IgD-negative memory B cell (primary cell): ENCODE data around the gene P2RX3. TPM values are rescaled to one million over a fixed set of nuclear protein-coding genes. Genes with fewer than 3 reads are reported as not detected.

Experiments
- H3K27ac Mint-ChIP-seq, 3 donors: one replicate each; pipeline ENCODE4 v1.8.0; 2020 to 2022; ENCODE audit warnings: mild to moderate bottlenecking in 3 of 3, mixed read lengths in 3 of 3, moderate library complexity in 1 of 3
- H3K27me3 Mint-ChIP-seq: one replicate; pipeline ENCODE4 v1.8.0; 2021; ENCODE audit warnings: mixed read lengths
- H3K36me3 Mint-ChIP-seq: one replicate; pipeline ENCODE4 v1.8.0; 2020; ENCODE audit warnings: mild to moderate bottlenecking, mixed read lengths
- H3K4me1 Mint-ChIP-seq, 3 donors: one replicate each; pipeline ENCODE4 v1.8.0; 2020 to 2022; ENCODE audit warnings: mixed read lengths in 3 of 3, mild to moderate bottlenecking in 1 of 3
- H3K4me3 Mint-ChIP-seq, 4 donors: one replicate each; pipeline ENCODE4 v1.8.0; 2020 to 2022; ENCODE audit warnings: mild to moderate bottlenecking in 4 of 4, mixed read lengths in 4 of 4, moderate library complexity in 3 of 4
- H3K9me3 Mint-ChIP-seq, 3 donors: one replicate each; pipeline ENCODE4 v1.8.0; 2020 to 2021; ENCODE audit warnings: mixed read lengths in 3 of 3, mild to moderate bottlenecking in 1 of 3
- polyA plus RNA-seq: library from polyadenylated mRNA; unstranded; fragments of 300-500 nt; fragmentation: Illumina TruSeq; gene quantifications from one replicate; pipeline ENCODE4 v1.2.3, GENCODE V29; 2021

P2RX3 gene
- polyA plus RNA-seq, 1 donor from 2014 or later: not detected

- Mint-ChIP-seq H3K4me3 (peak overlapping the region in 1 of 4 donors; percentile 34), H3K27ac (no peak overlapping the region)
Measured at GRCh38 chr11:57345555-57346211, 7.5 kb downstream of the P2RX3 start.

GRCh38 chr11:57347336-57347735, 9.2 kb downstream of the P2RX3 start:
- Mint-ChIP-seq H3K4me3 (no peak overlapping the region), H3K27me3 (peaks cover 6% of the 10 kb centered on the region), H3K9me3 (peaks cover 0 to 6% (median 2%) of the 10 kb centered on the region in 3 donors), H3K4me1 (peaks cover 2 to 7% (median 4%) of the 10 kb centered on the region in 3 donors), H3K36me3 (no peaks in the 10 kb centered on the region), H3K27ac (no peak overlapping the region)

More at GRCh38 chr11:57345555-57346211, 7.5 kb downstream of the P2RX3 start:
- Mint-ChIP-seq H3K27me3 (peaks cover 7% of the 10 kb centered on the region), H3K9me3 (no peaks in the 10 kb centered on the region), H3K4me1 (peaks cover 2 to 7% (median 4%) of the 10 kb centered on the region in 3 donors), H3K36me3 (no peaks in the 10 kb centered on the region)

DNA sequence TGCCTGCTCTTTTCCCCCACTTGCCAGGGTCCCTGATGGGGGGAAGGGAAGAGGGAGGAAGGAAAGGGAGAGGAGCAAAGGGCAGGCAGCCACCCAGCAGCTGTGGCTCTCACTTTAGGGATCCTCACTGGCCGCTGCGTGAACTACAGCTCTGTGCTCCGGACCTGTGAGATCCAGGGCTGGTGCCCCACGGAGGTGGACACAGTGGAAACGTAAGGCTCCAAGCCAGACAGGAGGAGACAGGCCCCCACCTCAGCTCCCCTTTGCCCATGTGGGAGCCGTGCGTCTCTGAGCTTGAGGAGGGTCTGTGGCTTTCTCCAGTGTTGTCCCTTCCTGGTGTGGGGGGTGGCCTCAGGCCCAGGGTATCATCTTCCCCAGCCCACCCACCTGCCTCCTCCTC, 9.9 kb downstream of the P2RX3 start:
- no peak overlapping the region for H3K27ac Mint-ChIP-seq

DNA sequence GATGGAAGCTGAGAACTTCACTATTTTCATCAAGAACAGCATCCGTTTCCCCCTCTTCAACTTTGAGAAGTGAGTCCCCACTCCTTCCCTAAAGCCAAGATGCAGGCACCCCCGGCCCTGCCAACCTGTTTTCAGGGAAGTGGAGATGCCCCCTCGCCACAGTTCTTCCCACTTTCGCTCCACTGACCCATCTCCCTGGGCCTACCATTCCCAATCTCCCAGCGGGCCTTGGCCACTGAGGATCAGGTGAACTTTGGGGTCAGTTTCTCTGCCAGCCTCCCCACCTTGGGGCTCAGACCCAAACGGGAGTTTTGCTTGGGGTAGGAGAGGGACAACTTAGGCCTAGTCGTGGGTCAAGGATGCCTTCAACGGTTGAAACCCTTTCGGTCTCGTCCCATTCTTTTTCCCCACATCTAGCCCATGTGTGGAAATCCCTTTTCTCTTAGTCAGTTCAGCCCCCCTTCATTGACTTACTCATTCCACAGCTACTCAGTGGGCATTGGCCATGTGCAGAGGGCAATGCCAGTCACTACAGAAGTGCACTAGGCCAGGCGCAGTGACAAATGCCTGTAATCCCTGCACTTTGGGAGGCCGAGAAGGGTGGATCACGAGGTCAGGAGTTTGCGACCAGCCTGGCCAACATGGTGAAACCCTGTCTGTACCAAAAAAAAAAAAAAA, 10.6 kb downstream of the P2RX3 start:
- Mint-ChIP-seq H3K4me1 (peaks cover 2 to 7% (median 4%) of the 10 kb centered on the region in 3 donors), H3K27me3 (peaks cover 6% of the 10 kb centered on the region), H3K9me3 (peaks cover 0 to 6% (median 2%) of the 10 kb centered on the region in 3 donors), H3K36me3 (no peaks in the 10 kb centered on the region), H3K27ac (no peak overlapping the region), H3K4me3 (no peak overlapping the region)

More for the DNA sequence above, 9.9 kb downstream of the P2RX3 start:
- peaks cover 2 to 7% (median 4%) of the 10 kb centered on the region in 3 donors for H3K4me1 Mint-ChIP-seq
- no peak overlapping the region for H3K4me3 Mint-ChIP-seq
- peaks cover 0 to 6% (median 2%) of the 10 kb centered on the region in 3 donors for H3K9me3 Mint-ChIP-seq
- H3K36me3 Mint-ChIP-seq: no peaks in the 10 kb centered on the region
- H3K27me3 Mint-ChIP-seq: peaks cover 6% of the 10 kb centered on the region

DNA sequence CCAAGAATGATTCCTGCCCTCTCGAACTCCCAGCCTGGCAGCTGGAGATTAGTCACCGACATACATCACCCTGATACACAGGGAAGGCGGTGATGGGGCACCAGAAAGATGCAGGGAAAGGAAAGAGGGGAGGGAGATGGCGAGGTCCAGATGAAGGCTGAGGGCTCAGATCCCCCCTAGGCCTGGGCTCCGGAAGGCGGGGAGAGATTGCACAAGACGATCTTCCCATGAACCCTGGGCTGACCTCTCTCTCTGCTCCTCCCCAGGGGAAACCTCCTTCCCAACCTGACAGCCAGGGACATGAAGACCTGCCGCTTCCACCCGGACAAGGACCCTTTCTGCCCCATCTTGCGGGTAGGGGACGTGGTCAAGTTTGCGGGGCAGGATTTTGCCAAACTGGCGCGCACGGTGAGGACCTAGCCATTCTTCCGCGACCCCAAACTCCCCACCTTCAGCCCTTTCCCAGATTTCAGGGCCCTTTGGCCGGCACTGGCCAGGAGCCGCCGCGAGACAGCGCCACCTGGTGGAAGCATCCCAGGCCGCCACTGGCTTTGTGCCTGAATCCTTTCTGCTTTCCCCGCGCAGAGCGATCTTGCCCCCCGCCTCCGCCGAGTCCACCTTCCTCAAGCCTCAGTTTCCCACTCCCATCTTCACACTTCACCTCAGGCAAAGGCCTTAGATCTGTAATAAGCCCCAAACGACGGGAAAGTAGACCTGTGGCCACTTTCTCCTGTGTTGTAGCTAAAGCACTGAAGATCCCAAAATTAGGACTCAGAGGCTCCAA, 11.5 kb downstream of the P2RX3 start:
- H3K4me1 Mint-ChIP-seq: peaks cover 2 to 7% (median 4%) of the 10 kb centered on the region in 3 donors
- no peak overlapping the region for H3K27ac Mint-ChIP-seq
- H3K36me3 Mint-ChIP-seq: no peaks in the 10 kb centered on the region
- H3K4me3 Mint-ChIP-seq: no peak overlapping the region
- H3K9me3 Mint-ChIP-seq: peaks cover 0 to 6% (median 2%) of the 10 kb centered on the region in 3 donors
- H3K27me3 Mint-ChIP-seq: peaks cover 11% of the 10 kb centered on the region

DNA sequence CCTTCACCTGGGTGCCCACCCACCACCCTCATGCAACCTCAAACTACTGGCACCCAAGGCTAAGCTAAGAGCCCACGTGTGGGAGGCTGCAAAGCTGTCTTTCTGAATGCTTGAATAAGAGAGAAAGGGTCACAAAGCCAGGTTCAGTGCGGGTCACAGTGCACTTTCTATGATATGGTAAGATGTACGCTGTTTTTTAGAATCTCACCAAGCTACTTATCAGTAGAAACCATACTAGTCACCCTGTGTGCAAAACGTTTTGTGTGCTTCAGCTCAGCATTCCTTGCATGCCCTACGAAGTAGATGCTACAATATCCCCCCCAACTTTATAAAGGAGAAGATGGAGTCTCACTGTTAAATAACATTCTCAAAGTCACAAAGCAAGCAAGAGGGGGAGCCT, 14.9 kb downstream of the P2RX3 start:
- H3K4me1 Mint-ChIP-seq: peaks cover 0 to 5% (median 2%) of the 10 kb centered on the region in 3 donors
- peaks cover 24% of the 10 kb centered on the region for H3K27me3 Mint-ChIP-seq
- H3K27ac Mint-ChIP-seq: no peak overlapping the region
- H3K36me3 Mint-ChIP-seq: no peaks in the 10 kb centered on the region
- H3K9me3 Mint-ChIP-seq: peaks cover 0 to 6% (median 2%) of the 10 kb centered on the region in 3 donors
- H3K4me3 Mint-ChIP-seq: no peak overlapping the region

DNA sequence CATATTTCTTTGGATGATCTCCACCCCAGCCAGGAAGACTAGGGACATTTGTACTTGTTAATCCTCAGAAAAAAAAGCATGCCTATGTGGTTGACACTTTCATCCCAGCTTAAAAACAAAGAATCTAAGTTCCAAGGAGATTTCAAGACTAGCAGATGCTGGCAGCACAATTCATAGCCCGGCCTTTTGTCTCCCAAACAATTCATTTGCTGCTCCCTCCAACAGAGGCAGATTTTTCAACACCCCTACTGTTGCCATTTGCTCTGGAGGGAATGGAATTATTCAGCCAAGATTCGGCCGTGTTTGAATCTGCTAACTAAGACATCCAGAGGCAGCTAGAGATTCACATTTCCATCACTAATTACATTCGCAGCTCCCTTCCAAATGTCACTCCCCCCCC, 15.3 kb downstream of the P2RX3 start:
- Mint-ChIP-seq H3K4me3 (no peak overlapping the region), H3K36me3 (no peaks in the 10 kb centered on the region), H3K4me1 (peaks cover 0 to 5% (median 2%) of the 10 kb centered on the region in 3 donors), H3K27me3 (peaks cover 24% of the 10 kb centered on the region), H3K9me3 (peaks cover 0 to 6% (median 2%) of the 10 kb centered on the region in 3 donors), H3K27ac (no peak overlapping the region)

GRCh38 chr11:57353852-57354251, 15.7 kb downstream of the P2RX3 start:
- H3K9me3 Mint-ChIP-seq: peaks cover 0 to 6% (median 2%) of the 10 kb centered on the region in 3 donors
- no peak overlapping the region for H3K27ac Mint-ChIP-seq
- H3K27me3 Mint-ChIP-seq: peaks cover 24% of the 10 kb centered on the region

GRCh38 chr11:57354699-57355098, 16.5 kb downstream of the P2RX3 start:
- Mint-ChIP-seq H3K4me1 (peaks cover 0 to 5% (median 2%) of the 10 kb centered on the region in 3 donors), H3K27ac (peak overlapping the region in 1 of 3 donors; percentile 69), H3K9me3 (peaks cover 0 to 6% (median 2%) of the 10 kb centered on the region in 3 donors), H3K4me3 (no peak overlapping the region), H3K36me3 (no peaks in the 10 kb centered on the region), H3K27me3 (peaks cover 24% of the 10 kb centered on the region)

More at GRCh38 chr11:57353852-57354251, 15.7 kb downstream of the P2RX3 start:
- no peak overlapping the region for H3K4me3 Mint-ChIP-seq
- peaks cover 0 to 5% (median 2%) of the 10 kb centered on the region in 3 donors for H3K4me1 Mint-ChIP-seq
- H3K36me3 Mint-ChIP-seq: no peaks in the 10 kb centered on the region

DNA sequence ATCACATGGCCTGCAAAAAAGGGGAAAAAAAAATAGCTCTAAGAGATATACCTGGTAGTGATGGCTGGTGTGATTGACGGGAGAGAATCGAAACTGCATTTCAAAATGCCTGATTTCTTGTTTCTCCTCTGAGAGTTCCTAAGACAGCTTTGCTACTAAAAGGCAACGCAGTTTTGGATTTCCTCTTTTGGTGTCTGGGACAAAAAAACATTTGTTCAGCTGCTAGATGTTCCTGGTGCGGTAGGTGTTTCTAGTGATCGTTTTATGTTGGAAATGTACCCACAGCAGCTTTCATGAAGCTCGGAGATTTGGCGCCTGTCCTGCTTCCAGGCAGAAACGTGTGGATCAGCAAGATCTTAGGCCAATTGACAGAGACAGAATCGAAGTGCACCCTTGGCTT, 18.1 kb downstream of the P2RX3 start:
- Mint-ChIP-seq H3K27me3 (peaks cover 19% of the 10 kb centered on the region), H3K4me1 (peaks cover 0 to 3% (median 0%) of the 10 kb centered on the region in 3 donors), H3K27ac (peak overlapping the region in 1 of 3 donors; percentile 21), H3K9me3 (peaks cover 0 to 4% (median 2%) of the 10 kb centered on the region in 3 donors), H3K4me3 (no peak overlapping the region), H3K36me3 (no peaks in the 10 kb centered on the region)

GRCh38 chr11:57357310-57357709, 19.2 kb downstream of the P2RX3 start:
- peaks cover 20% of the 10 kb centered on the region for H3K27me3 Mint-ChIP-seq
- no peaks in the 10 kb centered on the region for H3K9me3 Mint-ChIP-seq
- peaks cover 0 to 3% (median 0%) of the 10 kb centered on the region in 3 donors for H3K4me1 Mint-ChIP-seq
- H3K27ac Mint-ChIP-seq: no peak overlapping the region
- no peaks in the 10 kb centered on the region for H3K36me3 Mint-ChIP-seq
- H3K4me3 Mint-ChIP-seq: no peak overlapping the region

DNA sequence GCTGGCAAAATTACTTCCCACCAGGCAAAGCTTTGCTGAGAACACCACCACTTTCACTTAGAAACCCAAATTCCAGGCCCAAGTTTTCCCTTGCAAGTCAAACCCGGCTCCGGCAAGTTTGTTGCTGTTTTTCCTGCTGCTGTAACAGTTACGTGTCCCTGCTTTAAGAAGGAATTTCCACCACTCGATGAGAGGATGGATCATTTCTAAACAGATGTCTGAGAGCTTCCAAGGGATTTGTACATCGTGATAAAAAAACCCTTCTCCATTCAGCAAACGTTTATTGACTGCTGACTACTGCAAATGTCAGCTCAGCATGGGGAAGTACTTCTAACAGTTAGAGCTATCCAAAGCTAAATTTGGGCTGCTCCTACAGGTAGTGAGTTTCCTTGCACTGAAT, 19.7 kb downstream of the P2RX3 start:
- Mint-ChIP-seq H3K36me3 (no peaks in the 10 kb centered on the region), H3K27ac (no peak overlapping the region), H3K27me3 (peaks cover 20% of the 10 kb centered on the region), H3K9me3 (no peaks in the 10 kb centered on the region), H3K4me1 (peaks cover 0 to 3% (median 0%) of the 10 kb centered on the region in 3 donors), H3K4me3 (no peak overlapping the region)

GRCh38 chr11:57358543-57358961, 20.4 kb downstream of the P2RX3 start:
- Mint-ChIP-seq H3K9me3 (no peaks in the 10 kb centered on the region), H3K36me3 (no peaks in the 10 kb centered on the region), H3K27ac (no peak overlapping the region), H3K27me3 (peaks cover 20% of the 10 kb centered on the region), H3K4me3 (no peak overlapping the region), H3K4me1 (peaks cover 0 to 3% (median 0%) of the 10 kb centered on the region in 3 donors)

- H3K27me3 Mint-ChIP-seq: peaks cover 20% of the 10 kb centered on the region
- no peaks in the 10 kb centered on the region for H3K9me3 Mint-ChIP-seq
- no peaks in the 10 kb centered on the region for H3K36me3 Mint-ChIP-seq
- no peak overlapping the region for H3K4me3 Mint-ChIP-seq
- no peak overlapping the region for H3K27ac Mint-ChIP-seq
- peaks cover 0 to 3% (median 0%) of the 10 kb centered on the region in 3 donors for H3K4me1 Mint-ChIP-seq
Measured at GRCh38 chr11:57358991-57359390, 20.8 kb downstream of the P2RX3 start.

- Mint-ChIP-seq H3K36me3 (no peaks in the 10 kb centered on the region), H3K27me3 (peaks cover 18% of the 10 kb centered on the region), H3K4me1 (peaks cover 0 to 3% (median 0%) of the 10 kb centered on the region in 3 donors), H3K27ac (no peak overlapping the region), H3K4me3 (no peak overlapping the region), H3K9me3 (no peaks in the 10 kb centered on the region)
Measured at GRCh38 chr11:57359396-57359795, 21.2 kb downstream of the P2RX3 start.
